Panc1 (cell line): Measurements from ENCODE around the gene SBF2. TPM values are rescaled to one million over a fixed set of nuclear protein-coding genes. Genes with fewer than 3 reads are reported as not detected.

Source experiments
- ATAC-seq: fragments of 200-7000 bp; cut with Tn5 transposase; 2 replicates; pipeline ENCODE4 v1.9.1; 2020; ENCODE audit warnings: mild to moderate bottlenecking, moderate library complexity
- BruUV-seq: library from RNA; stranded (reverse); fragments of 400-500 nt; replicated peaks from 2 replicates; lab custom pipeline; 2021; lab: Mats Ljungman, UMichigan
- CTCF ChIA-PET: fragments of 300-600 bp; sonication (Branson Sonifier 250); formaldehyde crosslinking; loops from one replicate; lab custom pipeline; 2022; ENCODE audit warnings: antibody characterized with exemption; lab: Charles Lee
- POLR2A ChIA-PET: fragments of 300-600 bp; sonication (Branson Sonifier 250); formaldehyde crosslinking; loops from one replicate; lab custom pipeline; 2022; ENCODE audit warnings: antibody characterized with exemption; lab: Charles Lee
- DNase-seq: peaks from one replicate; pipeline ENCODE4 v3.0.0-alpha.2; 2010; ENCODE audit warnings: low read depth, low spot score
- H3K27ac ChIP-seq: 2 replicates; pipeline ENCODE4 v1.5.1; 2011; ENCODE audit warnings: mild to moderate bottlenecking, low read length, inconsistent platforms
- H3K27me3 ChIP-seq: fragments of 200-500 bp; sonication (Bioruptor generic); 2 replicates; pipeline ENCODE4 v1.6.0; 2014; ENCODE audit warnings: low read length, inconsistent platforms; ENCODE audit not compliant: control insufficient read depth, insufficient read depth
- H3K36me3 ChIP-seq: fragments of 200-500 bp; sonication (Bioruptor generic); 2 replicates; pipeline ENCODE4 v1.5.1; 2014; ENCODE audit warnings: inconsistent platforms, mild to moderate bottlenecking, low read length, moderate library complexity; ENCODE audit not compliant: control insufficient read depth, insufficient read depth
- H3K4me1 ChIP-seq: 2 replicates; pipeline ENCODE4 v1.5.1; 2011; ENCODE audit warnings: inconsistent platforms, mild to moderate bottlenecking, low read length, moderate library complexity; ENCODE audit not compliant: control insufficient read depth, insufficient read depth
- H3K4me3 ChIP-seq, 2 experiments: 2 replicates each; pipeline ENCODE4 v1.5.1; 2011 to 2012; ENCODE audit warnings: low read depth in 2 of 2, low read length in 2 of 2, mild to moderate bottlenecking in 2 of 2, inconsistent platforms in 1 of 2, moderate library complexity in 1 of 2
- H3K9me3 ChIP-seq: fragments of 200-500 bp; sonication (Bioruptor generic); 2 replicates; pipeline ENCODE4 v1.5.1; 2014; ENCODE audit warnings: low read depth, mild to moderate bottlenecking, inconsistent platforms, low read length, moderate library complexity; ENCODE audit not compliant: control insufficient read depth, insufficient read depth
- CTCF ChIP-seq: fragments of 450-650 bp; IDR thresholded peaks from 2 replicates; pipeline ENCODE4 v1.5.1; 2017; ENCODE audit warnings: mild to moderate bottlenecking
- REST ChIP-seq, 2 experiments: IDR thresholded peaks; 2 replicates each; pipeline ENCODE4 v1.6.1; 2011 to 2012; ENCODE audit warnings: low read depth in 2 of 2, control low read depth in 1 of 2, low read length in 1 of 2, mild to moderate bottlenecking in 1 of 2, moderate library complexity in 1 of 2; ENCODE audit not compliant: insufficient read depth in 1 of 2
- in situ Hi-C: cut with HindIII; loops from 2 replicates; pipeline ENCODE4 v1.10.0; 2016; ENCODE audit warnings: low sequenced_read_pairs, low pct_unique_long_range_greater_than_20kb
- intact Hi-C: fragments of 100-400 bp; cut with micrococcal nuclease; formaldehyde crosslinking; loops from one replicate; pipeline ENCODE4 v1.10.0; 2022; ENCODE audit not compliant: unreplicated experiment
- total RNA-seq: library from RNA; stranded (reverse); gene quantifications from one replicate; pipeline ENCODE4 v1.2.1, GENCODE V29; 2021; ENCODE audit not compliant: unreplicated experiment

SBF2 gene
- total RNA-seq, 1 experiment from 2014 or later, result 65.0 TPM

GRCh38 chr11:9731256-9731655, 562.8 kb downstream of the SBF2 start:
- Histone ChIP-seq H3K36me3 (peaks cover 53% of the 10 kb centered on the region), H3K27me3 (no peaks in the 10 kb centered on the region), H3K27ac (no peak overlapping the region), H3K4me1 (peaks cover 9% of the 10 kb centered on the region), H3K4me3 (no peak overlapping the region), H3K9me3 (peaks cover 22% of the 10 kb centered on the region; the same call in 1 of the 2 replicates)
- ATAC-seq (no peak), DNase-seq (no peak)
- ChIA-PET CTCF (no interaction called here), POLR2A (no interaction called here)
- in situ Hi-C loops (no loop called here), intact Hi-C loops (no loop called here)
- BruUV-seq, result no TSS peak
- TF ChIP-seq CTCF (no peak), REST (IDR thresholded peaks at IDR 0.05; ENCODE audit: insufficient read depth in 1 of 2, low read depth in 2 of 2, low read length in 1 of 2) (no peak)

Other genes starting within 250 kb of the SBF2 start
- gene ADM, start 10.9 kb upstream of the SBF2 start, total RNA-seq, result 263 TPM
- gene AMPD3, start 161.0 kb upstream of the SBF2 start, total RNA-seq, result 12.5 TPM
- gene RNF141, start 247.0 kb upstream of the SBF2 start, total RNA-seq, result 35.8 TPM